A549 (cell line): ENCODE measurements around the gene ALPG. TPM values are rescaled to one million over a fixed set of nuclear protein-coding genes. Genes with fewer than 3 reads are reported as not detected.
A peak's percentile ranks its signal among the peaks of the same experiment; 100 is the strongest.
"Not testable (repeated sequence)": the region's sequence is repeated elsewhere in the genome, so short reads cannot be mapped to it uniquely, and the experiment has no call there.

Experiments
- ATAC-seq, 2 experiments: fragments of 200-7000 bp in 1 of 2; fragments of >200 bp in 1 of 2; cut with Nextera tagmentation in 1 of 2; cut with Tn5 transposase in 1 of 2; 3 replicates each; pipeline versions ENCODE4 v1.8.0 to v1.9.1; 2018 to 2020; ENCODE audit warnings: mild to moderate bottlenecking in 1 of 2, moderate library complexity in 1 of 2
- CTCF ChIA-PET: fragments of 300-600 bp; sonication (Branson Sonifier 250); formaldehyde crosslinking; extraction: SDS; loops from one replicate; lab custom pipeline; 2021; ENCODE audit warnings: antibody characterized with exemption, inconsistent platforms; lab: Yijun Ruan, JAX
- POLR2A ChIA-PET: fragments of 350-600 bp; formaldehyde crosslinking; extraction: SDS; loops from one replicate; lab custom pipeline; 2021; ENCODE audit warnings: antibody characterized with exemption, inconsistent platforms; lab: Yijun Ruan, JAX
- DNase-seq, 2 experiments: peaks; one replicate each; pipeline versions ENCODE4 v3.0.0 to v3.0.0-alpha.2; 2011 to 2016; ENCODE audit warnings: low read depth in 1 of 2, low spot score in 1 of 2
- FAIRE-seq: peaks from 2 replicates; lab custom pipeline; 2011; peaks lifted over from hg19 to GRCh38; lab: Jason Lieb, UNC
- H3K27ac ChIP-seq, 2 experiments: fragments of >200 bp; sonication (Bioruptor Twin); formaldehyde crosslinking; 3 replicates each; pipeline ENCODE4 v1.5.1; 2016 to 2017
- H3K4me1 ChIP-seq: fragments of >200 bp; sonication (Bioruptor Twin); formaldehyde crosslinking; 3 replicates; pipeline ENCODE4 v1.6.1; 2016
- H3K4me2 ChIP-seq: fragments of >200 bp; sonication (Bioruptor Twin); formaldehyde crosslinking; 3 replicates; pipeline ENCODE4 v1.6.1; 2016
- H3K4me3 ChIP-seq: fragments of >200 bp; sonication (Bioruptor Twin); formaldehyde crosslinking; 3 replicates; pipeline ENCODE4 v1.5.1; 2016
- H3K9me3 ChIP-seq: fragments of >200 bp; sonication (Bioruptor Twin); formaldehyde crosslinking; 3 replicates; pipeline ENCODE4 v1.6.1; 2016
- CEBPB ChIP-seq, 2 experiments: fragments of >200 bp in 1 of 2; sonication (Bioruptor Twin) in 1 of 2; formaldehyde crosslinking in 1 of 2; IDR thresholded peaks; 2 replicates each; pipeline ENCODE4 v1.6.1; 2012 to 2016
- CTCF ChIP-seq: fragments of >200 bp; sonication (Bioruptor Twin); formaldehyde crosslinking; IDR thresholded peaks from 3 replicates; pipeline ENCODE4 v1.5.1; 2016
- EHF ChIP-seq: fragments of 250-450 bp; sonication (Bioruptor Pico); IDR thresholded peaks from 2 replicates; pipeline ENCODE4 v1.5.0; 2020; ENCODE audit warnings: mild to moderate bottlenecking
- EHMT2 ChIP-seq: fragments of 200-600 bp; sonication (generic); IDR thresholded peaks from 2 replicates; pipeline ENCODE4 v1.6.1; 2016; ENCODE audit warnings: antibody characterized with exemption, low read depth, mild to moderate bottlenecking, moderate library complexity
- ESRRA ChIP-seq: fragments of 150-350 bp; IDR thresholded peaks from 2 replicates; pipeline ENCODE4 v1.6.1; 2014; ENCODE audit warnings: mild to moderate bottlenecking, low read length, borderline replicate concordance
- HOXA7 ChIP-seq: fragments of 250-450 bp; sonication (Bioruptor Pico); IDR thresholded peaks from 2 replicates; pipeline ENCODE4 v1.5.0; 2020; ENCODE audit warnings: mild to moderate bottlenecking, moderate library complexity
- KDM1A ChIP-seq: fragments of 200-600 bp; sonication (generic); IDR thresholded peaks from 2 replicates; pipeline ENCODE4 v1.6.1; 2016; ENCODE audit warnings: low read depth, mild to moderate bottlenecking
- PHF8 ChIP-seq: fragments of 200-600 bp; sonication (generic); IDR thresholded peaks from 2 replicates; pipeline ENCODE4 v1.6.1; 2016; ENCODE audit warnings: low read depth, mild to moderate bottlenecking, antibody characterized with exemption, moderate library complexity, borderline replicate concordance
- POLR2AphosphoS2 ChIP-seq: conservative IDR thresholded peaks from 2 replicates; pipeline ENCODE4 v1.6.1; 2012; ENCODE audit warnings: low read length, improper control_type of control experiment, inconsistent platforms
- RAD21 ChIP-seq, 2 experiments: fragments of >200 bp in 1 of 2; sonication (Bioruptor Twin) in 1 of 2; formaldehyde crosslinking in 1 of 2; IDR thresholded peaks in 1 of 2; conservative IDR thresholded peaks in 1 of 2; 2 replicates in 1 of 2; 3 replicates in 1 of 2; pipeline ENCODE4 v1.6.1; 2012 to 2018; ENCODE audit warnings: inconsistent platforms in 1 of 2
- RCOR1 ChIP-seq: fragments of 150-350 bp; IDR thresholded peaks from 2 replicates; pipeline ENCODE4 v1.6.1; 2014; ENCODE audit warnings: antibody characterized with exemption, low read length, low read depth
- SMC3 ChIP-seq: fragments of >200 bp; sonication (Bioruptor Twin); formaldehyde crosslinking; IDR thresholded peaks from 3 replicates; pipeline ENCODE4 v1.6.1; 2018; ENCODE audit warnings: inconsistent platforms
- TP53 ChIP-seq: fragments of 250-450 bp; sonication (Bioruptor Pico); IDR thresholded peaks from 2 replicates; pipeline ENCODE4 v1.5.0; 2021; ENCODE audit warnings: mild to moderate bottlenecking, moderate library complexity
- ZFP36 ChIP-seq: fragments of 450-650 bp; IDR thresholded peaks from 2 replicates; pipeline ENCODE4 v1.6.1; 2014; ENCODE audit warnings: borderline replicate concordance; ENCODE audit not compliant: partially characterized antibody
- WGBS: methylation state at CpG from one replicate; pipeline ENCODE4 v1.1.6; 2017; ENCODE audit errors: missing lambda C conversion rate; 5-methylcytosine and 5-hydroxymethylcytosine counted together
- polyA plus RNA-seq, 4 experiments: library from polyadenylated mRNA; depleted of rRNA in 3 of 4; stranded (reverse); fragments of >200 nt; fragmentation: RNase III in 1 of 4; extraction: RNeasy Plus Mini Kit Qiagen cat#74134 plus additional on column Dnase treatment in 1 of 4; gene quantifications; 2 replicates in 3 of 4; 3 replicates in 1 of 4; pipeline ENCODE4 v1.2.3, GENCODE V29; 2011 to 2017
- TF ChIP-seq, protein P1 (sequence below): fragments of 150-350 bp; IDR thresholded peaks from 2 replicates; pipeline ENCODE4 v1.6.1; 2014; ENCODE audit warnings: low read depth, mild to moderate bottlenecking, low read length

ALPG gene
- polyA plus RNA-seq, 2 of the 4 experiments (the other 2 are of a cell fraction) = 0.04 to 0.18 TPM

DNA sequence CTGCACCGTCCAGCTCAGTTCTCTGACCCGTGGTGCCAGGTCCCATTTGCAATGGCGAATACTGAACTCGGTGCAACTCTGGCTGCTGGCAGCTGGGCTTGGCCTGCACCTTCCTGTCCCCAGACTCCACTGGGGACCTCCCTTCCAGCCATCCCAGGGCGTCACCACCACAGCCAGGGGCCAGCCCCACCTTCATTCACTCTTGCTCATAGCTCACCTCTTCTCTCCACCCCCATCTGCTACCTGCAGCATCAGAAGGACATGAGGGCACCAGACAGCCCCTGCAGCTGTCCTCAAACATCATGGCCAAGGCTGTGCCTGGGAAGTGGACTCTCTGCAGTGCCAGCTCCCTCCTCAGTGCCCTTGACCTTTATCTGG lies 33.1 kb downstream of the ALPG start:
- FAIRE-seq (no peak), ATAC-seq (peak; percentile 9 to 12; a peak in 4 of 6 replicates), DNase-seq (no peak)
- Histone ChIP-seq H3K4me3 (no peak overlapping the region), H3K4me1 (peaks cover 16% of the 10 kb centered on the region), H3K27ac (no peak overlapping the region), H3K4me2 (no peak overlapping the region; the same call in 2 of the 3 replicates), H3K9me3 (no peaks in the 10 kb centered on the region)
- no peak for TF ChIP-seq PHF8
- TF ChIP-seq ZFP36 = no peak
- no peak for TF ChIP-seq EHF (CRISPR knock-in tag)
- no peak for TF ChIP-seq RCOR1
- TF ChIP-seq ESRRA = no peak
- TF ChIP-seq EHMT2 = no peak
- peak; percentile 49 for TF ChIP-seq CTCF
- TF ChIP-seq HOXA7 (CRISPR knock-in tag) = no peak
- TF ChIP-seq TP53 (CRISPR knock-in tag) = no peak
- no peak for TF ChIP-seq KDM1A
- TF ChIP-seq RAD21 (conservative IDR thresholded peaks at IDR 0.05 in 1 of 2, IDR thresholded peaks at IDR 0.05 in 1 of 2) = peak in 1 of 2 experiments; percentile 53; a peak in 3 of 5 replicates
- no peak for TF ChIP-seq CEBPB (IDR thresholded peaks at IDR 0.05)
- TF ChIP-seq, protein P1, sequence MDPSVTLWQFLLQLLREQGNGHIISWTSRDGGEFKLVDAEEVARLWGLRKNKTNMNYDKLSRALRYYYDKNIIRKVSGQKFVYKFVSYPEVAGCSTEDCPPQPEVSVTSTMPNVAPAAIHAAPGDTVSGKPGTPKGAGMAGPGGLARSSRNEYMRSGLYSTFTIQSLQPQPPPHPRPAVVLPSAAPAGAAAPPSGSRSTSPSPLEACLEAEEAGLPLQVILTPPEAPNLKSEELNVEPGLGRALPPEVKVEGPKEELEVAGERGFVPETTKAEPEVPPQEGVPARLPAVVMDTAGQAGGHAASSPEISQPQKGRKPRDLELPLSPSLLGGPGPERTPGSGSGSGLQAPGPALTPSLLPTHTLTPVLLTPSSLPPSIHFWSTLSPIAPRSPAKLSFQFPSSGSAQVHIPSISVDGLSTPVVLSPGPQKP = no peak
- peak; percentile 42; the same call in 2 of the 3 replicates for TF ChIP-seq SMC3
- no peak for TF ChIP-seq POLR2AphosphoS2
- ChIA-PET POLR2A (no interaction called here), CTCF (interaction anchor here (0.6 to 4.8 kb wide), 40 partner anchors 10 to 639 kb away, joined by 3 to 50 read pairs (median 4); partner anchors contain the start of gene PRSS56)
- WGBS = 67% methylated on average over 1 of the region's 5 CpGs

- H3K4me1 ChIP-seq = peaks cover 16% of the 10 kb centered on the region
- H3K9me3 ChIP-seq, H3K4me3 ChIP-seq, FAIRE-seq, POLR2A ChIA-PET: not testable (repeated sequence)
- H3K27ac ChIP-seq = peak overlapping the region in 1 of 2 experiments; percentile 53; a peak in 1 of 6 replicates
- ATAC-seq = peak; percentile 62 to 84
- WGBS = 21% methylated on average over 9 of the region's 16 CpGs
- TF ChIP-seq RAD21 (conservative IDR thresholded peaks at IDR 0.05 in 1 of 2, IDR thresholded peaks at IDR 0.05 in 1 of 2) = peak; percentile 91
- peak; percentile 81 for TF ChIP-seq SMC3
- peak; percentile 88 for TF ChIP-seq CTCF
- peak; percentile 72 to 73 for DNase-seq
- CTCF ChIA-PET = interaction anchor here (0.7 to 4.8 kb wide), 40 partner anchors 10 to 640 kb away, joined by 3 to 50 read pairs (median 4); partner anchors contain the start of gene PRSS56
- peak overlapping the region; percentile 72 for H3K4me2 ChIP-seq
Measured at GRCh38 chr2:232440220-232441018, 33.8 kb downstream of the ALPG start.
